22Rv1 (cell line): ENCODE results near the gene ABI1.
A peak's percentile ranks its signal among the peaks of the same experiment; 100 is the strongest.

ENCODE experiments used
- H3K27ac ChIP-seq: fragments of 450-650 bp; 2 replicates; pipeline ENCODE4 v1.5.1; 2017
- CTCF ChIP-seq: fragments of 450-650 bp; IDR thresholded peaks from 2 replicates; pipeline ENCODE4 v1.5.1; 2017; ENCODE audit warnings: mild to moderate bottlenecking
- ZFX ChIP-seq: fragments of 450-650 bp; IDR thresholded peaks from 2 replicates; pipeline ENCODE4 v1.6.1; 2017; ENCODE audit warnings: antibody characterized with exemption, borderline replicate concordance

The ABI1 gene

GRCh38 chr10:26881600-26882331, 21.0 kb upstream of the ABI1 start:
- no peak overlapping the region for H3K27ac ChIP-seq
- TF ChIP-seq CTCF (peak; percentile 87), ZFX (no peak)

- no peak overlapping the region for H3K27ac ChIP-seq
- TF ChIP-seq CTCF (no peak), ZFX (no peak)
These were observed 19.0 kb upstream of the ABI1 start for GRCh38 chr10:26879744-26880143.

- no peak for TF ChIP-seq ZFX
- no peak for TF ChIP-seq CTCF
- H3K27ac ChIP-seq = no peak overlapping the region
These were observed 10.0 kb upstream of the ABI1 start for GRCh38 chr10:26870766-26871165.

GRCh38 chr10:26869528-26869927, 8.8 kb upstream of the ABI1 start:
- no peak for TF ChIP-seq ZFX
- TF ChIP-seq CTCF = no peak

GRCh38 chr10:26863351-26864076, 2.8 kb upstream of the ABI1 start:
- TF ChIP-seq CTCF (no peak), ZFX (no peak)
- no peak overlapping the region for H3K27ac ChIP-seq

More at GRCh38 chr10:26869528-26869927, 8.8 kb upstream of the ABI1 start:
- no peak overlapping the region for H3K27ac ChIP-seq

- TF ChIP-seq ZFX (no peak), CTCF (peak; percentile 86)
- H3K27ac ChIP-seq = peak overlapping the region; percentile 93; the same call in 1 of the 2 replicates
These were observed 644 bp upstream of the ABI1 start for GRCh38 chr10:26861205-26861998.
